GM21360 (cell line): Measurements from ENCODE around the gene SIMC1.
"Not testable (repeated sequence)": the region's sequence is repeated elsewhere in the genome, so short reads cannot be mapped to it uniquely, and the experiment has no call there.

ENCODE experiments used
- ATAC-seq: cut with Tn5 transposase; IDR thresholded peaks from one replicate; pipeline ENCODE4 v1.9.1; 2021; ENCODE audit warnings: mild to moderate bottlenecking, moderate library complexity; ENCODE audit not compliant: unreplicated experiment

Gene SIMC1

GRCh38 chr5:176214466-176215021 lies 23.7 kb upstream of the SIMC1 start:
- ATAC-seq = not testable (repeated sequence)

DNA sequence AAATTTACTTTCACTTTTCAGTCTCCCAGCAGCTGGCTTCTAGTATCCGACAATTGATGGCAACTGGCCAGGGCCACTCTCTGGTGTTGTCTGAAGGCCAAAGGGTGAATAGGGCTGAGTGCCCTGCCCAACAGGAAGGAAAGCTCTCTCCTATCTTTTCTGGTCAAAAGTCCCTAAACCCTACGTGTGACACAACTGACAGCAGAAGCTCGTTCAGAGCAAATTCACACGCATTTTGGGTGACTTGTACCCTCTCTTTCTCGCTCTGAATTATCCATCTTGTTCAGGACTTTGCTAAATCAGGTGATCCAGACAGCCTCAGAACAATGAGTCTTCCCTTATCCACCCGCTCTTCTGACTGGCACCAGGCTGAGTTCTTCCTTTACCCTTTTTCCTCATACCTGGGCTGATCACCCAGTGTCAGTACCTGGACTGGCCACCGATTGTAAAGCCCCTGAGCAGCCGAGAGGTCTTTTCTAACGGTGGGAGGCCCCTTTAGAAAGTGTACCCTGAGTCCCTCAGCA lies 21.8 kb upstream of the SIMC1 start:
- not testable (repeated sequence) for ATAC-seq

GRCh38 chr5:176217188-176217729 lies 21.0 kb upstream of the SIMC1 start:
- not testable (repeated sequence) for ATAC-seq

DNA sequence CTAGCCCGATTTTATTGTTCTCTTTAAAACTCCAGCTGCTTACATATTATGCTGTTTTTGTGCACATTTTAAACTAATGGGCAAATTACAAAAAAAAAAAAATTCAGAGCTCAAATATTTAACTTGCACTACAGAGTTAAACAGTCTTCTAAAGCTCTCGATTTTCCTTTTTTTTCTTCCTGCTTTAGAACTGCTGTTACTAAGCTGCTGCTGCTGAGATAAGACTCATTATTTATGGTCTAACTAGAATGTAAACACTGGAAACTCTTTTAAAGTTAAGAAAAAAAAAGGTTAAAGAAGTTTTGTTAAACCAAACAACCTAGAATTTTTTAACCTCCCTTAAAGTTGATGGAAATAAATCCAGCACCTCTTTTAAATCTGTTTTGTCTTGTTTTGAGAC lies 20.5 kb upstream of the SIMC1 start:
- not testable (repeated sequence) for ATAC-seq

DNA sequence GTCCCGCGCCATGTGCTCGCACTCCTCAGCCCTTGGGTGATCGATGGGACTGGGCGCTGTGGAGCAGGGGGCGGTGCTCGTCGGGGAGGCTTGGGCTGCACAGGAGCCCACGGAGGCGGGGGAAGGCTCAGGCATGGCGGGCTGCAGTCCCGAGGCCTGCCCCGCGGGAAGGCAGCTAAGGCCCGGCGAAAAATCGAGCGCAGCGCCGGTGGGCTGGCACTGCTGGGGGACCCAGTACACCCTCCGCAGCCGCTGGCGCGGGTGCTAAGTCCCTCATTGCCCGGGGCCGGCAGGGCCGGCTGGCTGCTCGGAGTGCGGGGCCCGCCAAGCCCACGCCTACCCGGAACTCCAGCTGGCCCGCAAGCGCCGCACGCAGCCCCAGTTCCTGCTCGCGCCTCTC lies 16.2 kb upstream of the SIMC1 start:
- ATAC-seq = not testable (repeated sequence)

GRCh38 chr5:176228358-176228757 lies 9.9 kb upstream of the SIMC1 start:
- not testable (repeated sequence) for ATAC-seq

- not testable (repeated sequence) for ATAC-seq
These were observed 5.0 kb upstream of the SIMC1 start for GRCh38 chr5:176233253-176233652.

DNA sequence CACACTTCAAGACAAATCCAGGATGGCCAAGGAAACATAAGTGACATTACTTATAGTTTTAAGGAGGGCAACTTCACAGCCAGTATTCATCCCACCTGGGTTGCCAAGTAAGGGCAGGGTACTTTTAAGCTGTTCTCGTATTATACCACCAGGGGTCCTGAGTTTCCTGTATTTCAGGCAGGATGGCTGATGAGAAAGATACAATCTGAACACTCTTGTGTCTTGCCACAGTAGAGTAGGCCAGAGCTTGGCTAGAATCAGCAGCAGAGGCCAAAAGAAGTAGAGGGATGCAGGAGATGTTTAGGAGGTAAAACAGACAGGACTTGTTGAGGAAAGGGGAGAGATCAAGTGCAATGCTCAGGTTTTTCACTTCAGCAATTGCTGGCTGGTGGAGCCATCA lies 3.1 kb upstream of the SIMC1 start:
- ATAC-seq = peak; percentile 48

GRCh38 chr5:176238645-176239283 lies 540 bp downstream of the SIMC1 start:
- peak; percentile 27 for ATAC-seq

DNA sequence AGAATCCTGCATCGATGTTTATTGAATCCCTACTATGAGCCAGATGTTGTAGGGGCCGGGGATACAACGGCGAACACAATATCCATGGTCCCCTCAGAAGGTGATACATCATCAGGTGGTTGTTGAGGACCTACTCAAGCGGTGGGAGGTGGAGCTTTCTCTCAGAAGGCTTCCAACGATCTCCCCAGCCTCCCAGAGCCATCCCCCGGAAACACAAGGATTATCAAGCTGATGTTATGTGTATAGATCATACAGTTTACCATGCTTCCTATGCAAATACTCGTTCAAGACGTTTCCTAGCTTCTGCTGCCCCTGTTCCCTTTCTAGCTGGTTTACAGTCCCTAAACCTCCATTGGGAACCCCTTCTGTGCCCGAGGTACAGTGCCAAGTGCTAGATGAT lies 1.1 kb downstream of the SIMC1 start:
- peak; percentile 8 for ATAC-seq

DNA sequence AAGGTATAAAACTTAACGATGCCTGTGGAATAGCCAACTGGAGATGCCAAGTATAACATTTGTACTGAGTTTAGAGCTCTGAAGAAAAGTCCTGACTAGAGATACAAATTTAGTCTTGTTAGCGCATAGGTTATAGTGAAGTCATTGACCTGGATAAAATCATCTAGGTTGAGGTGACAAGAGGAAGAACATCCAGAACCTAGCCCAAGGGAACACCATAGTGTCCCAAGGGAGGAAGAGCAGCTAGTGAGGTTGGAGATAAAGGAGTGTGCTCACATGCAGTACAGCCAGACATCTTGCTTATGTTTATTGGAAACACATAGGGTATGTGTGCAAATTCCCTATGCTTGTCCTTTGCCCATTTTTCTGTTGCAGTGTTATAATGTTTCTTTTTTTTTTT lies 6.1 kb downstream of the SIMC1 start:
- not testable (repeated sequence) for ATAC-seq

DNA sequence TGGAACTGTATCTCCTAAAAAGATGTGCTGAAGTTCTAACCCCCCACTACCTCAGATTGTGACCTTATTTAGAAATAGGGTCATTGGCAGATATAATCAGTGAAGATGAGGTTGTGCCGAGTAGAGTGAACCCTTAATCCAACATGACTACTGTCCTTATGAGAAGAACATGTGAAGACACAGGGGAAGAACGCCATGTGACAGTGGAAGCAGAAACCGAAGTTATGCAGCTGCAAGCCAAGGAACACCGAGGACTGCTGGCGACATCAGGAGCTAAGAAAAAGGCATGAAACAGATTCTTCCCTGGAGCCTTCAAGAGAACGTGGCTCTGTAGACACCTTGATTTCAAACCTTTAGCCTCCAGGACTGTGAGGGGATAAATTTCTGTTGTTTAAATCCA lies 6.8 kb downstream of the SIMC1 start:
- ATAC-seq = not testable (repeated sequence)

DNA sequence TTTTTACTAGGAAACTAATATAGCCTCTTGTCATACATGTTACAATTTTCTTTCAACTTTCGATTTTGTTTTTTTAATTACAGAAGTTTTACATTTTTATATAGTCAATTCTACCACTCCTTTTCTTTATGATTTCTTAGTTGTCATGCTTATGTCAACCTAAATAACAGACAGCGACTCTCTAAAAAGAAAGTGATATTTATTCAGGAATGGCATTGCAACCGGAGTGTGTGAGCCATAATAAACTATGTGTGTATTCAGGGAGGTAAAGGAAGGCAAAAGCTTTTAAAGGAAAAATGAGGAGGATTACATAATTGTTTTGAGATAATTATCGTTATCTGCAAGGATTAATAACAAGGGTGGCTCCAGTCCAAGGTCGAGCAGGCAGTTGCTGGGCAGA lies 7.3 kb downstream of the SIMC1 start:
- not testable (repeated sequence) for ATAC-seq

DNA sequence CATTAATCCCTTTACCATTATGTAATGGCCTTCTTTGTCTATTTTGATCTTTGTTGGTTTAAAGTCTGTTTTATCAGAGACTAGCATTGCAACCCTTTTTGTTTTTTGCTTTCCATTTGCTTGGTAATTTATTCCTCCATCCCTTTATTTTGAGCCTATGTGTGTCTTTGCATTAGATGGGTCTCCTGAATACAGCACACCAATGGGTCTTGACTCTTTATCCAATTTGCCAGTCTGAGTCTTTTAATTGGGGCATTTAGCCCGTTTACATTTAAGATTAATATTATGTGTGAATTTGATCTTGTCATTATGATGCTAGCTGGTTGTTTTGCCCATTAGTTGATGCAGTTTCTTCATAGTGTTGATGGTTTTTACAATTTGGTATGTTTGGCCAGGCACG lies 12.5 kb downstream of the SIMC1 start:
- ATAC-seq = not testable (repeated sequence)

GRCh38 chr5:176252171-176252570 lies 13.9 kb downstream of the SIMC1 start:
- not testable (repeated sequence) for ATAC-seq

- not testable (repeated sequence) for ATAC-seq
These were observed 15.3 kb downstream of the SIMC1 start for GRCh38 chr5:176253370-176254065.

DNA sequence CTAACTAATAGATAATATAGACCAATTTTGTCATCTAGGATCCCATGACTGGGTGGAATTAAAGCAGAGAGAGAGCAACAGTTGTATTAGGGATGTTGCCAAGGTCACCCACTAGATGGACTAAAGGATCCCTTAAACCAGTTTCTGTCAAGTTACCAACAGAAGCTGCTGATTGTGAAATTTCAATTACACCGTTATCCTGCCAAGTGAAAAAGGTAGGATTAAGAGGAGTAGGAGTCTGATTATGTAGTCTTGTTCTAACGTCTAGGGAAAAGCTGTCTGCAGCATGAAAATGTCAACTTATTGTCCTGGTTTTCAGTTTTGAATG lies 15.8 kb downstream of the SIMC1 start:
- not testable (repeated sequence) for ATAC-seq

DNA sequence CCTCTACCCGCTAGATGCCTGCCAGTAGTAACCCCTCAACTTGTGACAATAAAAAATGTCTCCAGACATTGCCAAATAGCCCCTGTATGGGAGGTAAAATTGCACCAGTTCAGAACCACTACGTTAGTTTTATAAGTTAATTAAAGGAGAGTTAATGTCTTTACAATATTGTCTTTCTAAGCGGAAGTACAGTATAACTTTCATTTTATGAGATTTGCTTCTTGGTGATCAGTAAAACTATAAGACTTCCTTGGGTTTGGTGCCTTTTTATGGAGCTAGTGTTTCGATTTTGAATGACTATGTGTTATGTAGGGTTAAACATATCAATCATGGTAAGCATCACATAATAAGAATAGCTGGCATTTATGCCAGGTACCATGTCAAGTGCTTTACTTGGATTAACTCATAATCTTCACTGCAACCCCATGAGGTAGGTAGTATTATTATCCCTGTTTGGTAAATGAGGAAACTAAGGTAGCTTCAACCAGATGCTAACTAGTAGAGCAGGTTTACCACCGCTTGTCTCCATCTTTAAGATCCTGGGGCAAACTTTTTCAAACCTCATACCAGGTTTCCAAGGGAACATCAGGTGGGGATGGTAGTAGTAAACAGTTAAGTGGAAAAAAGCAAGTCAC lies 19.8 kb downstream of the SIMC1 start:
- not testable (repeated sequence) for ATAC-seq

GRCh38 chr5:176260682-176261081 lies 22.5 kb downstream of the SIMC1 start:
- ATAC-seq = not testable (repeated sequence)

DNA sequence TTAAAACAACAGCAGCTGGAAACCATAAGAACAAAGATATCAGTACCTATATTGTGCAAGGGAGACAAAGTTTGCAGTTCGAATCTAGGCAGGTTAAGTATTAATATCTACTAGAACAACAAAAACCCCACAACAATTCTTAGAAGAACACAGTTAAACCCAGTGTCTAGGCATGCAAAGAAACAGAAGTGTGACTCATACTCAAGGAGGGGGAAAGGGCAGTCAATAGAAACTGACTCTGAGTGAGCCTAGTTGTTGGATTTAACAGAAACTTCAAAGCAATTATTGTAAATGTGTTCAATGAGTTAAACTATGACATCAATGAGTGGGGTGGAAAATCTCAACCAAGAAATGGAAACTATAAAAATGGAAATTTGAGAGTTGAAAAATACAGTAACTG lies 28.2 kb downstream of the SIMC1 start:
- ATAC-seq = not testable (repeated sequence)

GRCh38 chr5:176289018-176289417 lies 50.8 kb downstream of the SIMC1 start:
- ATAC-seq = not testable (repeated sequence)
